H1 (cell line): ENCODE results near the gene AMPD3. TPM values are rescaled to one million over a fixed set of nuclear protein-coding genes. Genes with fewer than 3 reads are reported as not detected.

Source experiments
- ASH2L ChIP-seq: fragments of 200-600, 300-600 bp; sonication (generic); IDR thresholded peaks from one replicate; pipeline ENCODE4 v1.7.1; 2017; ENCODE audit warnings: low read length
- BCL11A ChIP-seq, 2 experiments: IDR thresholded peaks; one replicate each; pipeline ENCODE4 v1.6.1; 2011; ENCODE audit warnings: low read depth in 2 of 2, low read length in 2 of 2, mild to moderate bottlenecking in 2 of 2
- CREB1 ChIP-seq: IDR thresholded peaks from 2 replicates; pipeline ENCODE4 v1.6.1; 2012; ENCODE audit warnings: inconsistent platforms
- FOSL1 ChIP-seq: IDR thresholded peaks from 2 replicates; pipeline ENCODE4 v1.6.1; 2011; ENCODE audit warnings: mild to moderate bottlenecking, low read depth, low read length, moderate library complexity; ENCODE audit not compliant: insufficient read depth
- HDAC2 ChIP-seq, 2 experiments: fragments of 300-600 bp in 1 of 2; sonication (generic) in 1 of 2; IDR thresholded peaks; 2 replicates each; pipeline ENCODE4 v1.6.1; 2011 to 2012; ENCODE audit warnings: low read depth in 2 of 2, low read length in 2 of 2, mild to moderate bottlenecking in 2 of 2, moderate library complexity in 2 of 2, borderline replicate concordance in 1 of 2, inconsistent platforms in 1 of 2
- SP1 ChIP-seq: IDR thresholded peaks from 2 replicates; pipeline ENCODE4 v1.6.1; 2011; ENCODE audit warnings: low read depth, low read length
- SP2 ChIP-seq: IDR thresholded peaks from 2 replicates; pipeline ENCODE4 v1.6.1; 2012; ENCODE audit warnings: mild to moderate bottlenecking, low read length, inconsistent platforms
- SP4 ChIP-seq: IDR thresholded peaks from 2 replicates; pipeline ENCODE4 v1.6.1; 2012; ENCODE audit warnings: low read length, inconsistent platforms
- polyA plus RNA-seq, 7 experiments: library from polyadenylated mRNA; depleted of rRNA in 3 of 7; stranded (reverse) in 5 of 7; unstranded in 2 of 7; fragments of >200 nt in 5 of 7; fragments of 200-250 nt in 2 of 7; gene quantifications; 1 replicate in 5 of 7; 2 replicates in 1 of 7; 4 replicates in 1 of 7; pipeline versions ENCODE4 v1.2.1 to v1.2.3, GENCODE V29; 2011 to 2013; ENCODE audit warnings: missing spikeins in 2 of 7, mixed read lengths in 2 of 7
- total RNA-seq: library from RNA; stranded (reverse); fragmentation: NEBNext Ultra II Directional; extraction: Animal tissue kit (Norgen Biotek cat#: 25700); gene quantifications from 2 replicates; pipeline ENCODE4 v1.2.1, GENCODE V29; 2021

The AMPD3 gene
- total and polyA plus RNA-seq, 2 of the 8 experiments (the other 6 are each of a cell fraction or from before 2014, with no cell fraction given): 4.0 to 6.3 TPM

DNA sequence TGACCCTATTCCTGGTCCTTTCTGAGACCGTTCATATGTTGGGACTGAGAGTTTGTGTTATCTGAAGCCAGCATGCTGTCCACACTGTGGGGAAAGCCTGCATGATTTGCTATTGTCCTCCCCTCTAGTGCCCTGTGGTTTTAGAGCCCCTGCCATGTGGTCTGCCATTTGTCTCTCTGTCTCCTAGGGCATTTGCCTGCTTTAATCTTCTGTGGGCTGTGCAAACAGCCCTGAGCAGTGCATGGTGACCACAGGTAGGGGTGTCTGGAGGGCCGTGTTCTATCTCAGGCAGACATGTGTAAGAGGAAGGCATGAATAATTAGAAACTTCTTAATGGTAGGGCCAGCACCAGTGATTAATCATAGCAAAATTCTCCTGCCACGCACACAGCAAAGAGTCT is 23.0 kb downstream of the AMPD3 start (continued):
- TF ChIP-seq SP4 (no peak), HDAC2 (IDR thresholded peaks at IDR 0.05; ENCODE audit: borderline replicate concordance in 1 of 2, low read depth in 2 of 2, low read length in 2 of 2) (no peak), BCL11A (IDR thresholded peaks at IDR 0.05; ENCODE audit: low read depth in 2 of 2, low read length in 2 of 2) (no peak), ASH2L (no peak), SP2 (no peak), CREB1 (no peak), FOSL1 (no peak), SP1 (no peak)
